HG02870 (cell line): Measurements from ENCODE around the gene MAPK9.

Experiments used
- ATAC-seq: cut with Tn5 transposase; IDR thresholded peaks from one replicate; pipeline ENCODE4 v1.9.1; 2021; ENCODE audit warnings: mild to moderate bottlenecking, moderate library complexity; ENCODE audit not compliant: unreplicated experiment

Gene MAPK9

GRCh38 chr5:180296771-180297170 is 4.9 kb upstream of the MAPK9 start:
- no peak for ATAC-seq

GRCh38 chr5:180294913-180295555 is 3.2 kb upstream of the MAPK9 start:
- ATAC-seq, result no peak

GRCh38 chr5:180294411-180294810 is 2.5 kb upstream of the MAPK9 start:
- ATAC-seq, result no peak

DNA sequence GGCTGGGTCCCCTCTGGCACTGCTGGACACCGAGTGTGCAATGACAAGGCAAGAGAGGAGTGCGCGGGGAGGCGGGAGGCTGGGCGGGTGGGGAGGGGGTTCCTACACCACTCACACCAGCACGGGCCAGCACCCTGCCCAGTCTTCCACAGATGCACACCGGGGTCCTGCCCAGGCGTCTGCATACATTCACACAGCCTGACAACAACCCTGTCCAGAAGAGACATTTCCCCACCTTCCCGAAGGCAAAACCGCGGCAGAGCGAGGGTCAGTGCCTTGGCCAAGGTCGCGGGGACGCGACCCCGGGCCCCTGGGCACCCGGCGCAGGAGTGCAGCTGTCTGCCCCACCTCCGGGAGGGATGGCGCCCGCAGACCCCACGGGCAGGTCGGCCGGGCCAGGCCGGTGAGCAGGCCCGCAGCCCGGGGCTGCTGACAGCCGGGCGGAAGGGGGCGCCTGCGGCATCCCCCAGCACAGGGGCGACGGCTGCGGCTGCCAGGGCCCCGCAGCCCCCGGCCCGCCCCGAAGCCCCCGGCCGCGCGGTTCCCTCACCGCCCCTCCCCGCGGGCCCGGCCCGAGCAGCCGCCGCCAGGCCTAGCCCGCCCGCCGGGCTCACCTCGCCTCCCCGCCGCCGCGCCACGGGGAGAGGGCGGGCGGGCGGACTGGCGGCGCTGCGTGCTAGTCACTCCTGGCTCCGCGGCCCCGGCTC is 496 bp downstream of the MAPK9 start:
- ATAC-seq, result peak; percentile 27

DNA sequence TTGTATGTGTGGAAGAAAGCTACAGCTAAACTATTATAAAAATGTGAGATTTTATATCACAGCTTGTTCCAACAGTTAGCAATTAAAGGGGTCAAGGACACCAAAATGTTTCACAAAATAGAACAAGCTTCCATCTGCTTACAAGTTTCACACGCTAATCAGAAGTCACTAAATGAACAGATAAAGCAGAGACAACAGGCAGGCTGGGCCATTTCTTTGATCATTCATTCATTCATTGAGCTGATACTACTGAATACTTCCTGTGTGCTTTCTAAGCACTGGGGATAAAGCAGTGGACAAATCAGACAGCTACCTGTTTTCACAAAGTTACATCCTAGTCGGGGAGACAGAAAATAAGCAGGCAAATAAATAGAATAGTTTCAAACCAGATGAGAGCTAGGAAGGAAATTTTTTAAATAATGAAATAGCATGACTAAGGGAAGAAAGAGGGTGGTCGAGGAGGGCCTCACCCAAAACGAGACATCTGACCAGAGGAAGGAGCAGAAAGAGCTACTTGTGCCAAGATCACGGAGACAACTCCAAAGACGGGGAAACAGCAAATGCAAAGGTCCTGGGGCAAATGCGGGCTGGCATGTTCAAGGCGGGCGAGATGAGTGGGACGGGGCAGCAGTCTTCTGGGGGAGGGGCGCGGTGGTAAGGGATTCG is 1.2 kb downstream of the MAPK9 start:
- no peak for ATAC-seq

DNA sequence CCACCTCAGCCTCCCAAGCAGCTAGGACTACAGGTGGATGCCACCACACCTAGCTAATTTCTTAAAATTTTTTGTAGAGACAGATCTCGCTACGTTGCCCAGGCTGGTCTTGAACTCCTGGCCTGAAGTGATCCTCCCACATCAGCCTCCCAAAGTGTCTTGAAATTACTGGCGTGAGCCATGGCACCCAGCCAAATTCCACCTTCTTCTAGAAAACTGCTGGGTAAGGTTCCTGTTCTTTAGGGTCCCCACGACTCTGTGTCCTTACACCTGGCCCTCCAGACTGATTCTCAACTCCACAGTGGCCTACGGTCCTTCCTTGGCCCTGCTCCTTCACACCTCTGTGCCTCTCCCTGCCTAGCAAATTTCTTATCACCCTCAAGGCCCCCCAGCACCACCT is 1.9 kb downstream of the MAPK9 start:
- ATAC-seq, result no peak

DNA sequence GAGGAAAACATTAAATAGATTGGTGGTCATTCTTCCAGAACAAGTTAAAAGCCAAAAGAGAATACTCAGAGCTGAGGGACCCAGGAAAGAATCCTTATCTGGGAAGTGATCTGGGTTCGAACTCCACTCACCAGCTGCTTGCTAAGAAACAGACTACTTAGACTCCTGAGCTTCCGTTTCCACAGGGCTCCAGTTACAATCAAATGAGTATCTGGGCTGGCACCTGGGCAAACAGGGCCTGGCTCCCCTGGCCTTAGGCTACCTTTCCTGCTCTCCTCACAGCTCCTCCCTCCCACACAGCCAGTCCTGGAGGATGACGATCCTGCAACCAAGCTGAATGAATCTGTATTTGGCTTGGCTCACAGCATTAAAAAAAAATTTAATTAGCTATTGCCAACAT is 2.5 kb downstream of the MAPK9 start:
- ATAC-seq, result no peak

DNA sequence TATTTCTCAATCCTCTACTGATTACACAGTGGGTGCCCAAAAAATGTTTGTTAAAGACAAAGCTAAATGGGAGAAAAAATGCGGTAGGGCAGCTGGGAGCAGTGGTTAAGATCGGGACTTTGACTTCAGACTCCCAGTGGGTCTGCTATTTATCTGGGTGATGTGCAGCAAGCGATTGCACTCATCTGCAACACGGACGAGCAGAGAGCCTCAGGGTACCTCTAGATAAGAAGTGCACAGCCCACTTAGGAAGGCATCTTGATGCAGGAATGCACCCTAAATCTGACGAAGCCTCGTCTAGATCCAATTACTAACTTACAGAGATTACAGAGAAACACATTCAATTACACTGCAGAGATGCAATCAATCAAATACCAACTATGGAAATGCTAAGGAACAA is 4.0 kb downstream of the MAPK9 start:
- no peak for ATAC-seq

GRCh38 chr5:180287404-180287803 is 4.5 kb downstream of the MAPK9 start:
- ATAC-seq, result no peak

GRCh38 chr5:180284149-180284548 is 7.7 kb downstream of the MAPK9 start:
- no peak for ATAC-seq

DNA sequence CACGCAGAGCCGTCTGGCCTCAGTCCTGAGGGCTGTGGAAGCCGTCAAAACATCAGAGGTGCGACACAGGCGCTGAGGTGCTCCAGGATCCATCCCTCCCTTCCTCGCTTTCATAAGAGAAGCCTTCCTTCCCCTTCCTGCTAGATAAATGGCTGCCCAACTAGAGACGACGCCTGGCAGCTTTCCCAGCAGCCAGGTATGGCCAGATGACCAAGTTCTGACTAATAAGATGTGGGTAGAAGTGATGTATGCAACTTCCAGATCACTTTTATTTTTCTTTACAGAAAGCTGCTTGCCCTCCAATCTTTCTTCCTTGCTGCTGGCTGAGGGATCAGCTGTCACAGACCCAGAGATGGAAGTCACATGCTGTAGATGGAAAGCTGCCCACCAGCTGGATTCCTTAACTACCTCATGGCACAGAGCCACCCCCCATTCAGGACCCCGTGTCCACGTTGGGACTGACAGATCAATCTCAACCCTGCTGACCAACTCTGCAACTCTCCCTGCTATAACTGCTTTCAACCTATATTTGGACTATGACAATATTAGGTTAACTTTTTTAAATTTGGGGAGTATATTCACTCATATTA is 8.8 kb downstream of the MAPK9 start:
- no peak for ATAC-seq

DNA sequence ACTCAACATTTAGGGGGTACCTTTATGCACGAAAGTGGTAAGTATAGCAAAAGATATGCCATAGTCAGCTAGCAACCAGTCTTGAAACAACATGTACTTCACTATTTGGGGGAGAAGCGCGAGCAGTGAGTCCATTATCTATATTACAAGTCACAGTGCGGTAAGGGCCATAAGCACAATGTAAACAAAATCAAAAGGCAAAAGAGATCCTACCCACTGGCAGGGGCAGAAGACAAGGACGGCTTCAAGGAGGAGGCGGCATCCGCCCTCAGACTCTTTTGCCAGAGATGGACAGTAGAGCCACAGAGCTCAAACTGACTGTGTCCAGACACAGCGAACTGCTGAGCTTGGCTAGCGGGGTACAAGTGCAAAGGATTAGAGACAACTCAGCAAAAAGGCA is 9.6 kb downstream of the MAPK9 start:
- no peak for ATAC-seq

- no peak for ATAC-seq
Measured at GRCh38 chr5:180281706-180282105, 10.2 kb downstream of the MAPK9 start.

- ATAC-seq, result no peak
Measured at GRCh38 chr5:180274695-180275094, 17.2 kb downstream of the MAPK9 start.

DNA sequence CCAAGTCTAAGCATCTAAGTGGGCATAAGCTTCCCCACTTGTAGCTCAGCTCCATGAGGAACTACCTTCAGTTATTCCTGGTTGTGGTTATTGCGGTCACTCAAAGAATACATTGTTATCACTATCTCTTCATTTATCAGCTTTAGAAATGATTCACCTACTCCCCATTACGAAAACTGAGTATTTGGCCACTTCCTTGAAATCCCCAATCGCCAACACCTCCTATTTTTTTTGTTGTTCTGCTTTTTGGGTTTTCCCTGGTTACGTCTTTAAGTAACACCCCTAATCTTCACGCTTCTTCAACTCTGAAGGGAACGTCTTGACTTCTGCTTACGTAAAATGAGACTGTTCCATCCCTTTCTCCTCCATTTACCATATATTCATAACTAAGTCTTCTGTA is 20.7 kb downstream of the MAPK9 start:
- ATAC-seq, result no peak

- ATAC-seq, result no peak
Measured at GRCh38 chr5:180259260-180259611, 32.6 kb downstream of the MAPK9 start.

- no peak for ATAC-seq
Measured at GRCh38 chr5:180253036-180253824, 38.7 kb downstream of the MAPK9 start.

DNA sequence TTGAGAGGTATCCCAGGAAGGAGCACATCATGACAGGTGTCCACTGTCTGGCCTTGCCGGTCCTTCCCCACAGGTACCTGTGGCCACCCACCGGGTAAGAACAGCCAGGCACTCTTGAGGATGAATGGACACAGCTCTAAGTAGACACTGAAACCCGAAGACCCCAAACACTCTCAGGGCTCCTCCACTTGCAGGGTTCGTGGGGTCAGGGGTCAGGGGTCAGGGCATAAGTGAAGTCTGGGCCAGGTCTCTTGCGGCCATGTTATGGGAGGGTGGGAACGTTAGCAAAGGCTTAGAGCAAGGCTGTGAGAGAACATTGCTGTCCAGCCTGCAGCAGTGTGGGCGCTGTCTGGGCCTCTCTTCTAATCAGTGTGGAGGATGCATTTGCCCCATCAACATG is 40.0 kb downstream of the MAPK9 start:
- no peak for ATAC-seq

DNA sequence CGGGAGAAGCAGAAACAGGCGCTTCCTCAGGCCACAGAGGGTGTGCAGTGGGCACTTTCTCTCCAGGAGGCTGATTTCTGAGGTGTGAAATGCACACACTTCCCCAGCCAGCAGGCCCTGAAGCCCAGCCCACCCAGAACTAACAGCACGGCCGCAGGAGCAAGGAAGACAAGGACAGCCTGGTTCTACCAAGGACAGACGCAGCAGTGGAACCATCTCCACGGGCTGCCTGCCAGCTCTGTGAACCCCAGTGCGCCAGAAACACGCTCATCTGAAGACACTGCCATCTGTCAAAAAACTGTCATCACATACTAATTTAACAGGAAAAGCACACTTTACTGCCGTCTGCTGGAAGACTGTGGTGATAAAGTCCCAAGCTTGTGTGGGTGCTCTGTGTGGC is 40.7 kb downstream of the MAPK9 start:
- no peak for ATAC-seq

DNA sequence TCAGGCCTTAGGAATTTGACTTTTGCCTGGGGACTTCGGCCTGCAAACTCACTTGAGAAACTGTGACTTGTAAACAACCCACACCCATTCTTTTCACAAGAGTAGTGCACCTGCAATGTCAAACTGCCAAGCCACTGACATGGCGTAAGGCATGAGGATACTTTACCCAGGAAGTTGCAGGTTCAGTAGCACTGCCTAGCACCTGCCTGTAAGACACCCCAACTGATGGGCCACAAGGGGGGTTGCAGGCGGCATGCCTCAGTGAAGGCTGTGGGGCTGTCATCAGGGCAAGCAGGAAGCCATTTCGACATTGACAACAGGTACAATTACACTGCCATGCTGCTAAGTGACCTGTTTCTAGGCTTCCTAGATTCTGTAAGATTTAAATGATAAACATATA is 41.6 kb downstream of the MAPK9 start:
- ATAC-seq, result no peak

DNA sequence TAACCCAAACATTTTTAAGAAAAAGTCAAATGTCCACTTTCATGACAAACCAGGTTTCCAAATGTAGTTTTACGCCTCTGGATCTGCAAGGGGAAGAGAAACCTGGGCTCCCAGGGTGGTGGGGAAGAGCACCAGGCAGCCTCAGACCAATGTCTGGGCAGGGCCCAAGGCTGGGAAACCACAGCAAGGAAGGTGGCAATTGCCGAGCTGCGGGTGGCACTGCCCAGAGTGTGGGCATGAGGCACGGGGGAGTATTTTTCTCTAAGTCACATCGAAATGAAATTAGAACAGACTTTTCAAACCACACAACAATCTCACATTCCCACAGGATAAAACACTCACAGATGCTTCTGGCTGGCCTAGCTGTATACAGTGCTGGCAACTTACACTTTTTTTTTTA is 50.3 kb downstream of the MAPK9 start:
- ATAC-seq, result no peak
